HepG2 (cell line): ENCODE data around the gene VASH2. TPM values are rescaled to one million over a fixed set of nuclear protein-coding genes. Genes with fewer than 3 reads are reported as not detected.

ENCODE experiments used
- ATAC-seq: fragments of 200-7000 bp; cut with Tn5 transposase; 3 replicates; pipeline ENCODE4 v1.9.1; 2020; ENCODE audit warnings: mild to moderate bottlenecking, moderate library complexity
- BruUV-seq: library from RNA; stranded (reverse); fragments of 400-500 nt; replicated peaks from 2 replicates; lab custom pipeline; 2021; lab: Mats Ljungman, UMichigan
- CTCF ChIA-PET: fragments of 300-600 bp; formaldehyde crosslinking; extraction: SDS; loops from one replicate; lab custom pipeline; 2021; ENCODE audit warnings: low total read pairs, inconsistent platforms, low intra/inter-chr PET ratio; lab: Yijun Ruan, JAX
- POLR2A ChIA-PET: fragments of 350-600 bp; sonication (Branson Sonifier 250); formaldehyde crosslinking; loops from one replicate; lab custom pipeline; 2020; ENCODE audit warnings: antibody characterized with exemption, inconsistent platforms; lab: Yijun Ruan, JAX
- DNase-seq: peaks from one replicate; pipeline ENCODE4 v3.0.0-alpha.2; 2015; ENCODE audit warnings: low spot score
- FAIRE-seq: peaks from 3 replicates; lab custom pipeline; 2011; peaks lifted over from hg19 to GRCh38; lab: Jason Lieb, UNC
- H2AFZ ChIP-seq: one replicate; pipeline ENCODE4 v1.6.1; 2011; ENCODE audit warnings: low read length, inconsistent platforms
- H3K27ac ChIP-seq: fragments of 300-600 bp; 3 replicates; pipeline ENCODE4 v1.8.0; 2011; ENCODE audit warnings: mixed run types, mild to moderate bottlenecking, mixed read lengths, low read length, inconsistent platforms; ENCODE audit not compliant: insufficient read depth; ENCODE audit errors: extremely low read length
- H3K27me3 ChIP-seq, 2 experiments: fragments of 200-600 bp in 1 of 2; 2 replicates in 1 of 2; 3 replicates in 1 of 2; pipeline versions ENCODE4 v1.6.0 to v1.8.0; 2011; ENCODE audit warnings: low read length in 2 of 2, mild to moderate bottlenecking in 2 of 2, moderate library complexity in 2 of 2, inconsistent platforms in 1 of 2; ENCODE audit not compliant: insufficient read depth in 2 of 2, control insufficient read depth in 1 of 2
- H3K36me3 ChIP-seq, 2 experiments: fragments of 200-600 bp in 1 of 2; replicated peaks in 1 of 2; 2 replicates in 1 of 2; 3 replicates in 1 of 2; pipeline versions ENCODE4 v1.5.1 to v1.8.0; 2011; ENCODE audit warnings: low read length in 2 of 2, inconsistent platforms in 1 of 2; ENCODE audit not compliant: insufficient read depth in 2 of 2, control insufficient read depth in 1 of 2
- H3K4me1 ChIP-seq: 2 replicates; pipeline ENCODE4 v1.5.1; 2012; ENCODE audit warnings: low read length, inconsistent platforms; ENCODE audit not compliant: insufficient read depth
- H3K4me2 ChIP-seq: 2 replicates; pipeline ENCODE4 v1.6.0; 2011; ENCODE audit warnings: low read depth, low read length, inconsistent platforms
- H3K4me3 ChIP-seq, 3 experiments: fragments of 200-600 bp in 1 of 3; sonication (generic), shearing (Covaris generic) in 1 of 3; replicated peaks in 1 of 3; 2 replicates each; pipeline ENCODE4 v1.5.1; 2011 to 2016; ENCODE audit warnings: low read length in 3 of 3, inconsistent platforms in 2 of 3, low read depth in 2 of 3, mild to moderate bottlenecking in 2 of 3, control low read depth in 1 of 3, mixed read lengths in 1 of 3; ENCODE audit not compliant: insufficient read depth in 1 of 3
- H3K79me2 ChIP-seq: one replicate; pipeline ENCODE4 v1.6.1; 2011; ENCODE audit warnings: low read length, inconsistent platforms; ENCODE audit not compliant: insufficient read depth
- H3K9ac ChIP-seq: 2 replicates; pipeline ENCODE4 v1.6.0; 2011; ENCODE audit warnings: mild to moderate bottlenecking, low read depth, low read length, inconsistent platforms; ENCODE audit not compliant: insufficient read depth
- H3K9me3 ChIP-seq: 2 replicates; pipeline ENCODE4 v1.5.1; 2012; ENCODE audit warnings: mild to moderate bottlenecking, low read length
- H4K20me1 ChIP-seq: 2 replicates; pipeline ENCODE4 v1.6.0; 2011; ENCODE audit warnings: inconsistent platforms, mild to moderate bottlenecking, low read length, moderate library complexity; ENCODE audit not compliant: insufficient read depth
- CAMTA2 ChIP-seq: sonication (generic); formaldehyde crosslinking; IDR thresholded peaks from 2 replicates; pipeline ENCODE4 v1.4.0; 2020; ENCODE audit warnings: mild to moderate bottlenecking, missing genetic modification reagents, borderline replicate concordance
- HOXA3 ChIP-seq: sonication (generic); formaldehyde crosslinking; IDR thresholded peaks from 2 replicates; pipeline ENCODE4 v1.5.0; 2020; ENCODE audit warnings: missing genetic modification reagents
- HOXA9 ChIP-seq: sonication (generic); formaldehyde crosslinking; IDR thresholded peaks from 2 replicates; pipeline ENCODE4 v1.8.1; 2022; ENCODE audit warnings: missing genetic modification reagents, mild to moderate bottlenecking, moderate library complexity, borderline replicate concordance
- NAIF1 ChIP-seq: sonication (generic); formaldehyde crosslinking; IDR thresholded peaks from 2 replicates; pipeline ENCODE4 v1.5.0; 2020; ENCODE audit warnings: mild to moderate bottlenecking, missing genetic modification reagents, borderline replicate concordance
- NBN ChIP-seq: fragments of 450-650 bp; conservative IDR thresholded peaks from 2 replicates; pipeline ENCODE4 v1.6.1; 2017
- NKX3-1 ChIP-seq: sonication (generic); formaldehyde crosslinking; IDR thresholded peaks from 2 replicates; pipeline ENCODE4 v1.5.0; 2020; ENCODE audit warnings: missing genetic modification reagents
- PHF21A ChIP-seq: sonication (generic); formaldehyde crosslinking; IDR thresholded peaks from 2 replicates; pipeline ENCODE4 v1.5.0; 2020; ENCODE audit warnings: mild to moderate bottlenecking, missing genetic modification reagents
- WIZ ChIP-seq: sonication (generic); formaldehyde crosslinking; IDR thresholded peaks from 2 replicates; pipeline ENCODE4 v1.5.1; 2020; ENCODE audit warnings: mild to moderate bottlenecking, missing genetic modification reagents
- YEATS2 ChIP-seq: sonication (generic); formaldehyde crosslinking; IDR thresholded peaks from 2 replicates; pipeline ENCODE4 v1.4.0; 2020; ENCODE audit warnings: missing genetic modification reagents, borderline replicate concordance
- ZFP37 ChIP-seq: sonication (generic); formaldehyde crosslinking; IDR thresholded peaks from 2 replicates; pipeline ENCODE4 v1.4.0; 2020; ENCODE audit warnings: missing genetic modification reagents, borderline replicate concordance
- ZNF121 ChIP-seq: sonication (generic); formaldehyde crosslinking; IDR thresholded peaks from 2 replicates; pipeline ENCODE4 v1.5.0; 2020; ENCODE audit warnings: mild to moderate bottlenecking, missing genetic modification reagents
- ZNF615 ChIP-seq: sonication (generic); formaldehyde crosslinking; IDR thresholded peaks from 2 replicates; pipeline ENCODE4 v1.5.0; 2020; ENCODE audit warnings: mild to moderate bottlenecking, missing genetic modification reagents, borderline replicate concordance
- WGBS: methylation state at CpG from one replicate; pipeline ENCODE4 v1.1.6; 2017; ENCODE audit warnings: low lambda C conversion rate; 5-methylcytosine and 5-hydroxymethylcytosine counted together
- in situ Hi-C: cut with HindIII; loops from 2 replicates; pipeline ENCODE4 v1.10.0; 2017; ENCODE audit warnings: low pct_unique_long_range_greater_than_20kb; ENCODE audit not compliant: extremely low pct_ligation_motif_present
- intact Hi-C: fragments of 100-400 bp; cut with micrococcal nuclease; formaldehyde crosslinking; loops from one replicate; pipeline ENCODE4 v1.10.0; 2022; ENCODE audit not compliant: unreplicated experiment
- polyA plus RNA-seq, 8 experiments: library from polyadenylated mRNA; depleted of rRNA in 3 of 8; stranded (reverse) in 7 of 8; unstranded in 1 of 8; fragments of >200 nt; fragmentation: Illumina TruSeq in 4 of 8; extraction: Trizol in 4 of 8; gene quantifications; 2 replicates each; pipeline versions ENCODE4 v1.2.1 to v1.2.3, GENCODE V29; 2011 to 2016; ENCODE audit warnings: low read depth in 4 of 8, missing spikeins in 1 of 8, mixed read lengths in 1 of 8; ENCODE audit not compliant: insufficient read depth in 1 of 8
- total RNA-seq, 5 experiments: library from RNA; depleted of rRNA; stranded (reverse); fragments of >200 nt; fragmentation: Illumina TruSeq; extraction: Trizol; gene quantifications; 2 replicates each; pipeline ENCODE4 v1.2.3, GENCODE V29; 2016; ENCODE audit warnings: low read depth in 1 of 5
- TF ChIP-seq, protein P1 (sequence below): sonication (generic); formaldehyde crosslinking; IDR thresholded peaks from 2 replicates; pipeline ENCODE4 v1.5.1; 2020; ENCODE audit warnings: missing genetic modification reagents, mild to moderate bottlenecking, borderline replicate concordance
- TF ChIP-seq, protein P2 (sequence below): fragments of 450-650 bp; IDR thresholded peaks from 2 replicates; pipeline ENCODE4 v1.6.1; 2017; ENCODE audit warnings: mild to moderate bottlenecking
- TF ChIP-seq, protein P3 (sequence below): IDR thresholded peaks from 2 replicates; pipeline ENCODE4 v1.6.1; 2016; ENCODE audit warnings: low read depth, missing genetic modification reagents, missing compliant biosample characterization

Gene VASH2
- total and polyA plus RNA-seq, 2 of the 13 experiments (the other 11 are each of a cell fraction or from before 2014, with no cell fraction given), result 0.44 to 1.00 TPM

- TF ChIP-seq YEATS2 (CRISPR knock-in tag), result no peak
- TF ChIP-seq ZNF615, result no peak
- TF ChIP-seq PHF21A (CRISPR knock-in tag), result no peak
- TF ChIP-seq, protein P1, sequence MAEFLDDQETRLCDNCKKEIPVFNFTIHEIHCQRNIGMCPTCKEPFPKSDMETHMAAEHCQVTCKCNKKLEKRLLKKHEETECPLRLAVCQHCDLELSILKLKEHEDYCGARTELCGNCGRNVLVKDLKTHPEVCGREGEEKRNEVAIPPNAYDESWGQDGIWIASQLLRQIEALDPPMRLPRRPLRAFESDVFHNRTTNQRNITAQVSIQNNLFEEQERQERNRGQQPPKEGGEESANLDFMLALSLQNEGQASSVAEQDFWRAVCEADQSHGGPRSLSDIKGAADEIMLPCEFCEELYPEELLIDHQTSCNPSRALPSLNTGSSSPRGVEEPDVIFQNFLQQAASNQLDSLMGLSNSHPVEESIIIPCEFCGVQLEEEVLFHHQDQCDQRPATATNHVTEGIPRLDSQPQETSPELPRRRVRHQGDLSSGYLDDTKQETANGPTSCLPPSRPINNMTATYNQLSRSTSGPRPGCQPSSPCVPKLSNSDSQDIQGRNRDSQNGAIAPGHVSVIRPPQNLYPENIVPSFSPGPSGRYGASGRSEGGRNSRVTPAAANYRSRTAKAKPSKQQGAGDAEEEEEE (CRISPR knock-in tag), result no peak
Observed at GRCh38 chr1:212973899-212974298, 23.6 kb downstream of the VASH2 start (continued).

- H3K4me1 ChIP-seq, result no peaks in the 10 kb centered on the region
- no peaks in the 10 kb centered on the region; a peak in 1 of 5 replicates for H3K27me3 ChIP-seq
- no peak overlapping the region for H3K4me2 ChIP-seq
- no peaks in the 10 kb centered on the region for H3K36me3 ChIP-seq
- intact Hi-C loops (no loop called here), in situ Hi-C loops (no loop called here)
- H3K9me3 ChIP-seq, result no peaks in the 10 kb centered on the region
- H3K27ac ChIP-seq, result no peak overlapping the region
- FAIRE-seq (no peak), ATAC-seq (no peak), DNase-seq (no peak)
- H3K4me3 ChIP-seq, result no peak overlapping the region
- H3K79me2 ChIP-seq, result no peaks in the 10 kb centered on the region
- WGBS, result 69% methylated on average over 6 of the region's 6 CpGs
- ChIA-PET CTCF (no interaction called here), POLR2A (no interaction called here)
- no peak overlapping the region for H2AFZ ChIP-seq
- no TSS peak for BruUV-seq
- no peaks in the 10 kb centered on the region for H4K20me1 ChIP-seq
- H3K9ac ChIP-seq, result no peak overlapping the region
- no peak for TF ChIP-seq CAMTA2 (CRISPR knock-in tag)
- no peak for TF ChIP-seq ZFP37 (CRISPR knock-in tag)
- TF ChIP-seq NKX3-1, result no peak
- no peak for TF ChIP-seq NBN
- TF ChIP-seq HOXA9, result no peak
- TF ChIP-seq, protein P2, sequence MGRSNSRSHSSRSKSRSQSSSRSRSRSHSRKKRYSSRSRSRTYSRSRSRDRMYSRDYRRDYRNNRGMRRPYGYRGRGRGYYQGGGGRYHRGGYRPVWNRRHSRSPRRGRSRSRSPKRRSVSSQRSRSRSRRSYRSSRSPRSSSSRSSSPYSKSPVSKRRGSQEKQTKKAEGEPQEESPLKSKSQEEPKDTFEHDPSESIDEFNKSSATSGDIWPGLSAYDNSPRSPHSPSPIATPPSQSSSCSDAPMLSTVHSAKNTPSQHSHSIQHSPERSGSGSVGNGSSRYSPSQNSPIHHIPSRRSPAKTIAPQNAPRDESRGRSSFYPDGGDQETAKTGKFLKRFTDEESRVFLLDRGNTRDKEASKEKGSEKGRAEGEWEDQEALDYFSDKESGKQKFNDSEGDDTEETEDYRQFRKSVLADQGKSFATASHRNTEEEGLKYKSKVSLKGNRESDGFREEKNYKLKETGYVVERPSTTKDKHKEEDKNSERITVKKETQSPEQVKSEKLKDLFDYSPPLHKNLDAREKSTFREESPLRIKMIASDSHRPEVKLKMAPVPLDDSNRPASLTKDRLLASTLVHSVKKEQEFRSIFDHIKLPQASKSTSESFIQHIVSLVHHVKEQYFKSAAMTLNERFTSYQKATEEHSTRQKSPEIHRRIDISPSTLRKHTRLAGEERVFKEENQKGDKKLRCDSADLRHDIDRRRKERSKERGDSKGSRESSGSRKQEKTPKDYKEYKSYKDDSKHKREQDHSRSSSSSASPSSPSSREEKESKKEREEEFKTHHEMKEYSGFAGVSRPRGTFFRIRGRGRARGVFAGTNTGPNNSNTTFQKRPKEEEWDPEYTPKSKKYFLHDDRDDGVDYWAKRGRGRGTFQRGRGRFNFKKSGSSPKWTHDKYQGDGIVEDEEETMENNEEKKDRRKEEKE, result no peak
- TF ChIP-seq, protein P3, sequence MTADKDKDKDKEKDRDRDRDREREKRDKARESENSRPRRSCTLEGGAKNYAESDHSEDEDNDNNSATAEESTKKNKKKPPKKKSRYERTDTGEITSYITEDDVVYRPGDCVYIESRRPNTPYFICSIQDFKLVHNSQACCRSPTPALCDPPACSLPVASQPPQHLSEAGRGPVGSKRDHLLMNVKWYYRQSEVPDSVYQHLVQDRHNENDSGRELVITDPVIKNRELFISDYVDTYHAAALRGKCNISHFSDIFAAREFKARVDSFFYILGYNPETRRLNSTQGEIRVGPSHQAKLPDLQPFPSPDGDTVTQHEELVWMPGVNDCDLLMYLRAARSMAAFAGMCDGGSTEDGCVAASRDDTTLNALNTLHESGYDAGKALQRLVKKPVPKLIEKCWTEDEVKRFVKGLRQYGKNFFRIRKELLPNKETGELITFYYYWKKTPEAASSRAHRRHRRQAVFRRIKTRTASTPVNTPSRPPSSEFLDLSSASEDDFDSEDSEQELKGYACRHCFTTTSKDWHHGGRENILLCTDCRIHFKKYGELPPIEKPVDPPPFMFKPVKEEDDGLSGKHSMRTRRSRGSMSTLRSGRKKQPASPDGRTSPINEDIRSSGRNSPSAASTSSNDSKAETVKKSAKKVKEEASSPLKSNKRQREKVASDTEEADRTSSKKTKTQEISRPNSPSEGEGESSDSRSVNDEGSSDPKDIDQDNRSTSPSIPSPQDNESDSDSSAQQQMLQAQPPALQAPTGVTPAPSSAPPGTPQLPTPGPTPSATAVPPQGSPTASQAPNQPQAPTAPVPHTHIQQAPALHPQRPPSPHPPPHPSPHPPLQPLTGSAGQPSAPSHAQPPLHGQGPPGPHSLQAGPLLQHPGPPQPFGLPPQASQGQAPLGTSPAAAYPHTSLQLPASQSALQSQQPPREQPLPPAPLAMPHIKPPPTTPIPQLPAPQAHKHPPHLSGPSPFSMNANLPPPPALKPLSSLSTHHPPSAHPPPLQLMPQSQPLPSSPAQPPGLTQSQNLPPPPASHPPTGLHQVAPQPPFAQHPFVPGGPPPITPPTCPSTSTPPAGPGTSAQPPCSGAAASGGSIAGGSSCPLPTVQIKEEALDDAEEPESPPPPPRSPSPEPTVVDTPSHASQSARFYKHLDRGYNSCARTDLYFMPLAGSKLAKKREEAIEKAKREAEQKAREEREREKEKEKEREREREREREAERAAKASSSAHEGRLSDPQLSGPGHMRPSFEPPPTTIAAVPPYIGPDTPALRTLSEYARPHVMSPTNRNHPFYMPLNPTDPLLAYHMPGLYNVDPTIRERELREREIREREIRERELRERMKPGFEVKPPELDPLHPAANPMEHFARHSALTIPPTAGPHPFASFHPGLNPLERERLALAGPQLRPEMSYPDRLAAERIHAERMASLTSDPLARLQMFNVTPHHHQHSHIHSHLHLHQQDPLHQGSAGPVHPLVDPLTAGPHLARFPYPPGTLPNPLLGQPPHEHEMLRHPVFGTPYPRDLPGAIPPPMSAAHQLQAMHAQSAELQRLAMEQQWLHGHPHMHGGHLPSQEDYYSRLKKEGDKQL, result no peak
- TF ChIP-seq ZNF121 (CRISPR knock-in tag), result no peak
- no peak for TF ChIP-seq HOXA3 (CRISPR knock-in tag)
- TF ChIP-seq NAIF1, result no peak
- TF ChIP-seq WIZ (CRISPR knock-in tag), result no peak
Observed at GRCh38 chr1:212974711-212975110, 24.4 kb downstream of the VASH2 start.
